GM12878 (cell line): ENCODE measurements around the gene FAM110A. TPM values are rescaled to one million over a fixed set of nuclear protein-coding genes. Genes with fewer than 3 reads are reported as not detected.

ENCODE experiments used
- ATAC-seq: fragments of 200-7000 bp; cut with Tn5 transposase; 3 replicates; pipeline ENCODE4 v1.9.1; 2020; ENCODE audit warnings: mild to moderate bottlenecking, moderate library complexity
- BruUV-seq: library from RNA; stranded (reverse); fragments of 400-500 nt; replicated peaks from 2 replicates; lab custom pipeline; 2021; lab: Mats Ljungman, UMichigan
- CTCF ChIA-PET: fragments of 300-600 bp; sonication (Branson Sonifier 250); formaldehyde crosslinking; extraction: SDS; loops from one replicate; lab custom pipeline; 2021; ENCODE audit warnings: inconsistent platforms; lab: Yijun Ruan, JAX
- POLR2A ChIA-PET: fragments of 350-600 bp; formaldehyde crosslinking; extraction: SDS; loops from one replicate; lab custom pipeline; 2021; ENCODE audit warnings: inconsistent platforms; lab: Charles Lee
- RAD21 ChIA-PET: fragments of 300-600 bp; sonication (Branson Sonifier 250); formaldehyde crosslinking; loops from one replicate; lab custom pipeline; 2023; ENCODE audit warnings: antibody characterized with exemption; ENCODE audit not compliant: unreplicated experiment; lab: Charles Lee
- SMC1A ChIA-PET: fragments of 300-600 bp; sonication (Branson Sonifier 250); formaldehyde crosslinking; loops from one replicate; lab custom pipeline; 2023; ENCODE audit not compliant: unreplicated experiment, uncharacterized antibody; lab: Charles Lee
- DNase-seq: peaks from one replicate; pipeline ENCODE4 v3.0.0-alpha.2; 2011; ENCODE audit warnings: low read depth, low spot score
- FAIRE-seq: peaks from 3 replicates; lab custom pipeline; 2011; peaks lifted over from hg19 to GRCh38; lab: Jason Lieb, UNC
- H2AFZ ChIP-seq: 2 replicates; pipeline ENCODE4 v1.6.0; 2011; ENCODE audit warnings: low read depth, low read length, control low read depth; ENCODE audit not compliant: control insufficient read depth
- H3K27ac ChIP-seq: 2 replicates; pipeline ENCODE4 v1.5.1; 2011; ENCODE audit warnings: control low read depth; ENCODE audit not compliant: control insufficient read depth, insufficient read depth
- H3K27me3 ChIP-seq, 2 experiments: replicated peaks in 1 of 2; 2 replicates each; pipeline versions ENCODE4 v1.6.0 to v1.6.1; 2011; ENCODE audit warnings: low read length in 1 of 2; ENCODE audit not compliant: control insufficient read depth in 2 of 2, insufficient read depth in 2 of 2
- H3K36me3 ChIP-seq, 2 experiments: 2 replicates each; pipeline ENCODE4 v1.5.1; 2011; ENCODE audit warnings: low read length in 1 of 2; ENCODE audit not compliant: control insufficient read depth in 2 of 2, insufficient read depth in 2 of 2
- H3K4me1 ChIP-seq: 2 replicates; pipeline ENCODE4 v1.6.1; 2011; ENCODE audit warnings: mild to moderate bottlenecking, low read length, moderate library complexity, mixed read lengths; ENCODE audit not compliant: control insufficient read depth, insufficient read depth
- H3K4me2 ChIP-seq: 2 replicates; pipeline ENCODE4 v1.6.0; 2011; ENCODE audit warnings: control low read depth; ENCODE audit not compliant: control insufficient read depth, insufficient read depth
- H3K4me3 ChIP-seq: fragments of 200-600 bp; sonication (generic); 2 replicates; pipeline ENCODE4 v1.5.1; 2016
- H3K79me2 ChIP-seq: 2 replicates; pipeline ENCODE4 v1.6.0; 2011; ENCODE audit warnings: low read length; ENCODE audit not compliant: control insufficient read depth, insufficient read depth
- H3K9ac ChIP-seq: 2 replicates; pipeline ENCODE4 v1.8.0; 2011; ENCODE audit warnings: low read length, control low read depth, mixed read lengths; ENCODE audit not compliant: control insufficient read depth, insufficient read depth
- H3K9me3 ChIP-seq: replicated peaks from 3 replicates; pipeline ENCODE4 v1.5.1; 2011; ENCODE audit warnings: mild to moderate bottlenecking, low read length; ENCODE audit not compliant: control insufficient read depth, insufficient read depth
- H4K20me1 ChIP-seq: 2 replicates; pipeline ENCODE4 v1.6.0; 2011; ENCODE audit not compliant: control insufficient read depth, insufficient read depth
- CBX3 ChIP-seq: fragments of 200-600 bp; sonication (generic); IDR thresholded peaks from 2 replicates; pipeline ENCODE4 v1.6.1; 2016; ENCODE audit warnings: low read depth, borderline replicate concordance
- EZH2 ChIP-seq: IDR thresholded peaks from 2 replicates; pipeline ENCODE4 v1.6.1; 2012; ENCODE audit warnings: low read depth, mild to moderate bottlenecking, control low read depth, inconsistent platforms, low read length, borderline replicate concordance; ENCODE audit not compliant: control insufficient read depth
- FOXM1 ChIP-seq: IDR thresholded peaks from 2 replicates; pipeline ENCODE4 v1.6.1; 2012; ENCODE audit warnings: low read depth, mild to moderate bottlenecking, inconsistent platforms, low read length, moderate library complexity
- HCFC1 ChIP-seq: fragments of 150-350 bp; IDR thresholded peaks from 2 replicates; pipeline ENCODE4 v1.6.1; 2014; ENCODE audit warnings: low read length
- IRF4 ChIP-seq: IDR thresholded peaks from 2 replicates; pipeline ENCODE4 v1.6.1; 2011; ENCODE audit warnings: low read depth, low read length
- JUNB ChIP-seq: IDR thresholded peaks from 2 replicates; pipeline ENCODE4 v1.6.1; 2016; ENCODE audit warnings: antibody characterized with exemption, mild to moderate bottlenecking
- PAX8 ChIP-seq: fragments of 450-650 bp; IDR thresholded peaks from 2 replicates; pipeline ENCODE4 v1.6.1; 2017; ENCODE audit warnings: mild to moderate bottlenecking, moderate library complexity
- SKIL ChIP-seq: fragments of 450-650 bp; IDR thresholded peaks from 2 replicates; pipeline ENCODE4 v1.6.1; 2017; ENCODE audit warnings: mild to moderate bottlenecking, low read depth, inconsistent platforms; ENCODE audit not compliant: poor library complexity, severe bottlenecking
- SMAD1 ChIP-seq: fragments of 450-650 bp; IDR thresholded peaks from 2 replicates; pipeline ENCODE4 v1.6.1; 2018; ENCODE audit warnings: mild to moderate bottlenecking, low read depth; ENCODE audit not compliant: partially characterized antibody
- SREBF1 ChIP-seq: IDR thresholded peaks from 2 replicates; pipeline ENCODE4 v1.6.1; 2012; ENCODE audit warnings: mild to moderate bottlenecking, low read length
- TARDBP ChIP-seq: IDR thresholded peaks from 2 replicates; pipeline ENCODE4 v1.6.1; 2016; ENCODE audit warnings: borderline replicate concordance
- ZBED1 ChIP-seq: IDR thresholded peaks from 2 replicates; pipeline ENCODE4 v1.6.1; 2016; ENCODE audit warnings: borderline replicate concordance
- ZBTB4 ChIP-seq: fragments of 450-650 bp; formaldehyde crosslinking; IDR thresholded peaks from 2 replicates; pipeline ENCODE4 v1.4.0; 2022; ENCODE audit warnings: mild to moderate bottlenecking, moderate library complexity
- ZZZ3 ChIP-seq: IDR thresholded peaks from 2 replicates; pipeline ENCODE4 v1.6.1; 2011; ENCODE audit warnings: low read depth; ENCODE audit not compliant: control insufficient read depth, insufficient read length
- WGBS: methylation state at CpG from one replicate; pipeline ENCODE4 v1.1.6; 2016; ENCODE audit warnings: low lambda C conversion rate; ENCODE audit not compliant: insufficient replicate concordance, insufficient coverage; ENCODE audit errors: missing lambda C conversion rate; 5-methylcytosine and 5-hydroxymethylcytosine counted together
- in situ Hi-C: fragments of 300-500 bp; cut with MboI; formaldehyde crosslinking; loops from 9 replicates; pipeline ENCODE4 v1.14.3; 2018; ENCODE audit warnings: mixed read lengths
- intact Hi-C: fragments of 100-400 bp; cut with micrococcal nuclease; formaldehyde crosslinking; loops from one replicate; pipeline ENCODE4 v1.14.2; 2022; ENCODE audit not compliant: unreplicated experiment
- polyA plus RNA-seq, 11 experiments: library from polyadenylated mRNA; depleted of rRNA in 4 of 11; unstranded in 6 of 11; stranded (reverse) in 5 of 11; fragments of >200 nt; fragmentation: Nextera tagmentation in 4 of 11; fragmentation: Illumina TruSeq in 1 of 11; extraction: Ambion mirVana in 4 of 11; extraction: Trizol in 1 of 11; gene quantifications; 1 replicate in 1 of 11; 2 replicates in 10 of 11; pipeline versions ENCODE4 v1.2.1 to v1.2.3, GENCODE V29; 2011 to 2016; ENCODE audit warnings: inconsistent platforms in 2 of 11, missing spikeins in 2 of 11, low read depth in 1 of 11
- total RNA-seq, 4 experiments: library from RNA; depleted of rRNA in 3 of 4; stranded (reverse); fragments of >200 nt in 3 of 4; fragmentation: Illumina TruSeq in 1 of 4; extraction: Trizol in 1 of 4; gene quantifications; 2 replicates each; pipeline versions ENCODE4 v1.2.1 to v1.2.3, GENCODE V29; 2013 to 2021
- TF ChIP-seq, protein P1 (sequence below): fragments of 450-650 bp; IDR thresholded peaks from 2 replicates; pipeline ENCODE4 v1.6.1; 2016; ENCODE audit warnings: mild to moderate bottlenecking, moderate library complexity, borderline replicate concordance

Gene FAM110A
- total and polyA plus RNA-seq, 10 of the 15 experiments (the other 5 are each of a cell fraction or from before 2014, with no cell fraction given): 1.1 to 14.8 (median 7.4) TPM

GRCh38 chr20:855466-856360 is 22.2 kb downstream of the FAM110A start:
- ChIA-PET POLR2A (no interaction called here), SMC1A (no interaction called here), RAD21 (interaction anchor here (1.3 kb wide), 1 partner anchor 37 kb away, joined by 3 read pairs; no protein-coding TSS in a partner anchor), CTCF (no interaction called here)
- Histone ChIP-seq H2AFZ (no peak overlapping the region), H3K36me3 (no peaks in the 10 kb centered on the region), H3K27ac (no peak overlapping the region), H3K4me1 (peaks cover 12% of the 10 kb centered on the region), H3K27me3 (no peaks in the 10 kb centered on the region), H3K9ac (no peak overlapping the region), H3K4me3 (no peak overlapping the region), H3K9me3 (no peaks in the 10 kb centered on the region), H4K20me1 (no peaks in the 10 kb centered on the region), H3K4me2 (no peak overlapping the region), H3K79me2 (no peaks in the 10 kb centered on the region)
- WGBS: 57% methylated on average over 10 of the region's 11 CpGs
- no peak for ATAC-seq
- BruUV-seq: no TSS peak
- in situ Hi-C loops (no loop called here), intact Hi-C loops (no loop called here)
- no peak for FAIRE-seq
- DNase-seq: no peak
- TF ChIP-seq, protein P1, sequence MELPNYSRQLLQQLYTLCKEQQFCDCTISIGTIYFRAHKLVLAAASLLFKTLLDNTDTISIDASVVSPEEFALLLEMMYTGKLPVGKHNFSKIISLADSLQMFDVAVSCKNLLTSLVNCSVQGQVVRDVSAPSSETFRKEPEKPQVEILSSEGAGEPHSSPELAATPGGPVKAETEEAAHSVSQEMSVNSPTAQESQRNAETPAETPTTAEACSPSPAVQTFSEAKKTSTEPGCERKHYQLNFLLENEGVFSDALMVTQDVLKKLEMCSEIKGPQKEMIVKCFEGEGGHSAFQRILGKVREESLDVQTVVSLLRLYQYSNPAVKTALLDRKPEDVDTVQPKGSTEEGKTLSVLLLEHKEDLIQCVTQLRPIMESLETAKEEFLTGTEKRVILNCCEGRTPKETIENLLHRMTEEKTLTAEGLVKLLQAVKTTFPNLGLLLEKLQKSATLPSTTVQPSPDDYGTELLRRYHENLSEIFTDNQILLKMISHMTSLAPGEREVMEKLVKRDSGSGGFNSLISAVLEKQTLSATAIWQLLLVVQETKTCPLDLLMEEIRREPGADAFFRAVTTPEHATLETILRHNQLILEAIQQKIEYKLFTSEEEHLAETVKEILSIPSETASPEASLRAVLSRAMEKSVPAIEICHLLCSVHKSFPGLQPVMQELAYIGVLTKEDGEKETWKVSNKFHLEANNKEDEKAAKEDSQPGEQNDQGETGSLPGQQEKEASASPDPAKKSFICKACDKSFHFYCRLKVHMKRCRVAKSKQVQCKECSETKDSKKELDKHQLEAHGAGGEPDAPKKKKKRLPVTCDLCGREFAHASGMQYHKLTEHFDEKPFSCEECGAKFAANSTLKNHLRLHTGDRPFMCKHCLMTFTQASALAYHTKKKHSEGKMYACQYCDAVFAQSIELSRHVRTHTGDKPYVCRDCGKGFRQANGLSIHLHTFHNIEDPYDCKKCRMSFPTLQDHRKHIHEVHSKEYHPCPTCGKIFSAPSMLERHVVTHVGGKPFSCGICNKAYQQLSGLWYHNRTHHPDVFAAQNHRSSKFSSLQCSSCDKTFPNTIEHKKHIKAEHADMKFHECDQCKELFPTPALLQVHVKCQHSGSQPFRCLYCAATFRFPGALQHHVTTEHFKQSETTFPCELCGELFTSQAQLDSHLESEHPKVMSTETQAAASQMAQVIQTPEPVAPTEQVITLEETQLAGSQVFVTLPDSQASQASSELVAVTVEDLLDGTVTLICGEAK: no peak
- TF ChIP-seq FOXM1 (no peak), TARDBP (no peak), EZH2 (no peak), SKIL (no peak), SMAD1 (no peak), SREBF1 (no peak), ZBED1 (no peak), PAX8 (no peak), ZBTB4 (CRISPR knock-in tag) (no peak), JUNB (no peak), CBX3 (no peak), ZZZ3 (no peak), IRF4 (no peak), HCFC1 (no peak)
